ENCODE data around the gene SPRR2D. TPM values are rescaled to one million over a fixed set of nuclear protein-coding genes. Genes with fewer than 3 reads are reported as not detected.
"Not testable (repeated sequence)": the region's sequence is repeated elsewhere in the genome, so short reads cannot be mapped to it uniquely, and the experiment has no call there.

SPRR2D gene
- total and polyA plus RNA-seq, 2 of the 8 experiments (the other 6 are each of a cell fraction or from before 2014, with no cell fraction given), result not detected

DNA sequence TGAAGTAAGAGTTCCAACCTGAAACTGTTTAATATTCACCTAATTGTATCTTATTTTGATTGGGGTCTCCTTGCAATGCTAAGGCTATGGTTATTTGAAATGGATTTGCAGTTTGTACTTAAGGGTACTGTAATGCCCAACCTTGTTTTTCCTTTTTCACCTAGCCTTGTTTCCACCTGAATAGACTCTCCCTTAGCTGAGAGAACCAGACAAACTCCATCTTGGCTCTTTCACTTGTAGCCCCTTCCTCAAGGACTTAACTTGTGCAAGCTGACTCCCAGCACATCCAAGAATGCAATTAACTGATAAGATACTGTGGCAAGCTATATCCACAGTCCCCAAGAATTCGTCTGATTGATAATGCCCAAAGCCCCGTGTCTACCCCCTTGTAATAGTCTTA lies 19.1 kb downstream of the SPRR2D start:
- H4K5ac ChIP-seq (ENCODE audit: insufficient read length, low read depth, low read length); H3K23ac ChIP-seq (ENCODE audit: insufficient read length); H3K56ac ChIP-seq (replicated peaks; ENCODE audit: insufficient read length, low read depth, low read length); H4K8ac ChIP-seq (ENCODE audit: extremely low read depth, insufficient read depth, low read length); H4K20me1 ChIP-seq (replicated peaks in 1 of 2; ENCODE audit: control insufficient read depth in 1 of 2, insufficient read depth in 2 of 2, low read length in 2 of 2); H3K18ac ChIP-seq (ENCODE audit: extremely low read depth, low read length); H3K79me1 ChIP-seq (ENCODE audit: low read depth, low read length); H3K27me3 ChIP-seq (replicated peaks in 1 of 4; ENCODE audit: control insufficient read depth in 3 of 4, extremely low read depth in 1 of 4, insufficient read depth in 3 of 4, low read length in 3 of 4); H3K4me2 ChIP-seq (ENCODE audit: insufficient read depth in 1 of 2, low read depth in 2 of 2, low read length in 2 of 2); H3K79me2 ChIP-seq (ENCODE audit: control insufficient read depth in 1 of 2, insufficient read depth in 2 of 2, low read length in 2 of 2); H2BK20ac ChIP-seq (ENCODE audit: low read length); DNase-seq (ENCODE audit: low read depth in 1 of 2, low spot score in 2 of 2); POLR2A ChIA-PET (ENCODE audit: partially characterized antibody); H2AK5ac ChIP-seq (ENCODE audit: low read depth, low read length); H3K14ac ChIP-seq (ENCODE audit: insufficient read length); H3K4me1 ChIP-seq (replicated peaks in 1 of 4; ENCODE audit: control insufficient read depth in 3 of 4, insufficient read depth in 4 of 4, low read length in 3 of 4); H3K9me3 ChIP-seq (ENCODE audit: insufficient read depth in 2 of 2, low read depth in 1 of 2, low read length in 1 of 2); H3K27ac ChIP-seq (ENCODE audit: low read depth, low read length); H2BK5ac ChIP-seq (ENCODE audit: low read depth, low read length); H4K91ac ChIP-seq (replicated peaks; ENCODE audit: insufficient read length, low read length); H3K4me3 ChIP-seq (ENCODE audit: extremely low read depth in 1 of 4, insufficient read depth in 2 of 4, low read depth in 3 of 4, low read length in 4 of 4); FAIRE-seq; H2BK15ac ChIP-seq (ENCODE audit: low read length); H2AFZ ChIP-seq (ENCODE audit: low read length); H2BK12ac ChIP-seq (ENCODE audit: low read depth, low read length); H3K4ac ChIP-seq (replicated peaks; ENCODE audit: insufficient read length, low read depth, low read length); H3K23me2 ChIP-seq (ENCODE audit: low read depth, low read length); H2BK120ac ChIP-seq (replicated peaks; ENCODE audit: low read depth, low read length); H3K36me3 ChIP-seq (ENCODE audit: control insufficient read depth in 2 of 4, insufficient read depth in 4 of 4, low read length in 3 of 4); H3K9ac ChIP-seq (replicated peaks in 1 of 4; ENCODE audit: extremely low read depth in 1 of 4, low read depth in 3 of 4, low read length in 3 of 4): not testable (repeated sequence)
- WGBS, 2 experiments (ENCODE audit: extremely low coverage in 1 of 2, insufficient coverage in 1 of 2, insufficient read length in 1 of 2, insufficient replicate concordance in 2 of 2, low coverage in 1 of 2, low lambda C conversion rate in 2 of 2, missing lambda C conversion rate in 1 of 2), result 82% methylated on average over 2 of the region's 2 CpGs; no CpG with 5 or more reads in 1 of the 2 experiments
- CTCF ChIA-PET (ENCODE audit: partially characterized antibody), result interaction anchor here (1.2 to 1.7 kb wide), 4 partner anchors 11 to 174 kb away, joined by 3 to 6 read pairs (median 4); no protein-coding TSS in a partner anchor

DNA sequence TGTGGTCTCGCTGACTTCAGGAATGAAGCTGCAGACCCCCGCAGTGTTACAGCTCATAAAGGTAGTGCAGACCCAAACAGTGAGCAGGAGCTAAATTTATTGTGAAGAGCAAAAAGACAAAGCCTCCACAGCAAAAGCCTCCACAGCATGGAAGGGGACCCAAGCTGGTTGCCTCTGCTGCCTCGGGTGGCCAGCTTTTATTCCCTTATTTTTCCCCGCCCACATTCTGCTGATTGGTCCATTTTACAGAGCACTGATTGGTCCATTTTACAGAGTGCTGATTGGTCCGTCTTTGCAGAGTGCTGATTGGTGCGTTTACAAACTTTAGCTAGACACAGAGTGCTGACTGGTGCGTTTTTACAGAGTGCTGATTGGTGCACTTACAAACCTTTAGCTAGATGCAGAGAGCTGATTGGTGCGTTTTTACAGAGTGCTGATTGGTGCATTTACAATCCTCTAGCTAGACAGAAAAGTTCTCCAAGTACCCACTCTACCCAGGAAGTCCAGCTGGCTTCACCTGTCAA lies 29.6 kb downstream of the SPRR2D start:
- H2BK120ac ChIP-seq (replicated peaks; ENCODE audit: low read depth, low read length); H3K14ac ChIP-seq (ENCODE audit: insufficient read length); FAIRE-seq; H3K4me1 ChIP-seq (replicated peaks in 1 of 4; ENCODE audit: control insufficient read depth in 3 of 4, insufficient read depth in 4 of 4, low read length in 3 of 4); H4K5ac ChIP-seq (ENCODE audit: insufficient read length, low read depth, low read length); H2AFZ ChIP-seq (ENCODE audit: low read length); H3K23ac ChIP-seq (ENCODE audit: insufficient read length); H3K9me3 ChIP-seq (ENCODE audit: insufficient read depth in 2 of 2, low read depth in 1 of 2, low read length in 1 of 2); H3K27ac ChIP-seq (ENCODE audit: low read depth, low read length); H3K4ac ChIP-seq (replicated peaks; ENCODE audit: insufficient read length, low read depth, low read length); DNase-seq (ENCODE audit: low read depth in 1 of 2, low spot score in 2 of 2); H3K27me3 ChIP-seq (replicated peaks in 1 of 4; ENCODE audit: control insufficient read depth in 3 of 4, extremely low read depth in 1 of 4, insufficient read depth in 3 of 4, low read length in 3 of 4); H4K91ac ChIP-seq (replicated peaks; ENCODE audit: insufficient read length, low read length); H3K23me2 ChIP-seq (ENCODE audit: low read depth, low read length); H4K20me1 ChIP-seq (replicated peaks in 1 of 2; ENCODE audit: control insufficient read depth in 1 of 2, insufficient read depth in 2 of 2, low read length in 2 of 2); H3K56ac ChIP-seq (replicated peaks; ENCODE audit: insufficient read length, low read depth, low read length); H2BK5ac ChIP-seq (ENCODE audit: low read depth, low read length); H2BK15ac ChIP-seq (ENCODE audit: low read length); H3K79me1 ChIP-seq (ENCODE audit: low read depth, low read length); H3K4me3 ChIP-seq (ENCODE audit: extremely low read depth in 1 of 4, insufficient read depth in 2 of 4, low read depth in 3 of 4, low read length in 4 of 4); H2BK20ac ChIP-seq (ENCODE audit: low read length); POLR2A ChIA-PET (ENCODE audit: partially characterized antibody); H3K18ac ChIP-seq (ENCODE audit: extremely low read depth, low read length); H3K36me3 ChIP-seq (ENCODE audit: control insufficient read depth in 2 of 4, insufficient read depth in 4 of 4, low read length in 3 of 4); H4K8ac ChIP-seq (ENCODE audit: extremely low read depth, insufficient read depth, low read length); H3K9ac ChIP-seq (replicated peaks in 1 of 4; ENCODE audit: extremely low read depth in 1 of 4, low read depth in 3 of 4, low read length in 3 of 4); H2AK5ac ChIP-seq (ENCODE audit: low read depth, low read length); H3K79me2 ChIP-seq (ENCODE audit: control insufficient read depth in 1 of 2, insufficient read depth in 2 of 2, low read length in 2 of 2); H3K4me2 ChIP-seq (ENCODE audit: insufficient read depth in 1 of 2, low read depth in 2 of 2, low read length in 2 of 2); H2BK12ac ChIP-seq (ENCODE audit: low read depth, low read length): not testable (repeated sequence)
- WGBS, 2 experiments (ENCODE audit: extremely low coverage in 1 of 2, insufficient coverage in 1 of 2, insufficient read length in 1 of 2, insufficient replicate concordance in 2 of 2, low coverage in 1 of 2, low lambda C conversion rate in 2 of 2, missing lambda C conversion rate in 1 of 2), result 83% methylated on average over 8 of the region's 8 CpGs; no CpG with 5 or more reads in 1 of the 2 experiments
- CTCF ChIA-PET (ENCODE audit: partially characterized antibody), result interaction anchor here (1.1 kb wide), 1 partner anchor 9 kb away, joined by 3 read pairs; no protein-coding TSS in a partner anchor
